Esophagus muscularis mucosa (tissue), 4 donors: ENCODE measurements around the gene TAS2R41. TPM values are rescaled to one million over a fixed set of nuclear protein-coding genes. Genes with fewer than 3 reads are reported as not detected.

Experiments used
- DNase-seq: peaks from one replicate; pipeline ENCODE4 v3.0.0-alpha.2; 2017; ENCODE audit errors: extremely low spot score
- H3K27ac ChIP-seq, 4 donors: fragments of 200-600 bp; sonication (generic); replicated peaks in 1 of 4; 1 replicate in 3 of 4; 2 replicates in 1 of 4; pipeline ENCODE4 v1.5.1; 2016 to 2019; ENCODE audit warnings: mild to moderate bottlenecking in 1 of 4
- H3K27me3 ChIP-seq, 4 donors: fragments of 200-600 bp; sonication (generic); one replicate each; pipeline versions ENCODE4 v1.5.1 to v1.6.0; 2016 to 2019
- H3K36me3 ChIP-seq, 4 donors: fragments of 200-600 bp; sonication (generic); one replicate each; pipeline ENCODE4 v1.5.1; 2016 to 2019
- H3K4me1 ChIP-seq, 4 donors: fragments of 200-600 bp; sonication (generic); one replicate each; pipeline ENCODE4 v1.5.1; 2016 to 2019
- H3K4me3 ChIP-seq, 4 donors: fragments of 200-600 bp; sonication (generic); 1 replicate in 2 of 4; 2 replicates in 2 of 4; pipeline ENCODE4 v1.5.1; 2016 to 2019; ENCODE audit warnings: mild to moderate bottlenecking in 4 of 4, moderate library complexity in 1 of 4
- H3K9me3 ChIP-seq, 4 donors: fragments of 200-600 bp; sonication (generic); 1 replicate in 3 of 4; 2 replicates in 1 of 4; pipeline ENCODE4 v1.5.1; 2016 to 2019
- EP300 ChIP-seq: sonication (generic); formaldehyde crosslinking; IDR thresholded peaks from one replicate; pipeline ENCODE4 v1.6.1; 2017; ENCODE audit warnings: antibody characterized with exemption
- POLR2A ChIP-seq: fragments of 450-650 bp; IDR thresholded peaks from one replicate; pipeline ENCODE4 v1.6.1; 2017; ENCODE audit warnings: antibody characterized with exemption, moderate library complexity, mild to moderate bottlenecking, low read depth
- POLR2AphosphoS5 ChIP-seq, 2 donors: sonication (generic); formaldehyde crosslinking; IDR thresholded peaks; one replicate each; pipeline ENCODE4 v1.6.1; 2017; ENCODE audit warnings: antibody characterized with exemption in 2 of 2
- WGBS: methylation state at CpG from one replicate; pipeline ENCODE4 v1.1.5; 2018; 5-methylcytosine and 5-hydroxymethylcytosine counted together
- intact Hi-C: fragments of 100-400 bp; cut with DNase I; formaldehyde crosslinking; loops from one replicate; pipeline ENCODE4 v1.15.1; 2023
- total RNA-seq, 4 donors: library from RNA; depleted of rRNA; stranded (reverse); fragments of >200 nt; gene quantifications; one replicate each; pipeline versions ENCODE4 v1.1.0 to v1.2.1, GENCODE V29; 2016
- TF ChIP-seq, protein P1 (sequence below), 3 experiments: fragments of 200-600 bp in 2 of 3; fragments of 450-650 bp in 1 of 3; sonication (generic) in 2 of 3; IDR thresholded peaks; one replicate each; pipeline ENCODE4 v1.5.1; 2017 to 2019; ENCODE audit warnings: antibody characterized with exemption in 3 of 3, mild to moderate bottlenecking in 2 of 3, moderate library complexity in 1 of 3

The TAS2R41 gene
- total RNA-seq, 4 donors from 2014 or later: 0.66 TPM; not detected in 3

DNA sequence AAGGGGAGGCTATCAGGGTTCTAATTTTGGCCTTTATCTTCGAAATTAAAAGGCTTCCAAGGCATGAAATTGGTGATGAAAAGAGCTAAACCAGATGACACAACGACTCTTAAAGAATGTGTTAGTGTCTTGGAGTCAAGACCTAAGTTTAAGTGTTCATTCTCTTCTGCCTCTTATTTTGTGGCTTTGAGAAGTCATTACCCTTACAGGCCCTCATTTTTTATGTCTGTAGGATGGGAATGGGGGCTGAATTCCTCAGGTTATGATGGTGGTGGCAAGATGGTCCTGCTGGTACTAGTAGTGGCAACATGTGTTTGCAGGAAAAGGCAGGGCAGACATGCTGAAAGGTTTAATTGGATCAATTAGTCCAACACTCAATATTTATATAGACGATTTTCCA, 19.0 kb upstream of the TAS2R41 start:
- H3K4me3 ChIP-seq: no peak overlapping the region
- intact Hi-C loops: no loop called here
- H3K27ac ChIP-seq: no peak overlapping the region
- H3K9me3 ChIP-seq: no peaks in the 10 kb centered on the region
- TF ChIP-seq, protein P1, sequence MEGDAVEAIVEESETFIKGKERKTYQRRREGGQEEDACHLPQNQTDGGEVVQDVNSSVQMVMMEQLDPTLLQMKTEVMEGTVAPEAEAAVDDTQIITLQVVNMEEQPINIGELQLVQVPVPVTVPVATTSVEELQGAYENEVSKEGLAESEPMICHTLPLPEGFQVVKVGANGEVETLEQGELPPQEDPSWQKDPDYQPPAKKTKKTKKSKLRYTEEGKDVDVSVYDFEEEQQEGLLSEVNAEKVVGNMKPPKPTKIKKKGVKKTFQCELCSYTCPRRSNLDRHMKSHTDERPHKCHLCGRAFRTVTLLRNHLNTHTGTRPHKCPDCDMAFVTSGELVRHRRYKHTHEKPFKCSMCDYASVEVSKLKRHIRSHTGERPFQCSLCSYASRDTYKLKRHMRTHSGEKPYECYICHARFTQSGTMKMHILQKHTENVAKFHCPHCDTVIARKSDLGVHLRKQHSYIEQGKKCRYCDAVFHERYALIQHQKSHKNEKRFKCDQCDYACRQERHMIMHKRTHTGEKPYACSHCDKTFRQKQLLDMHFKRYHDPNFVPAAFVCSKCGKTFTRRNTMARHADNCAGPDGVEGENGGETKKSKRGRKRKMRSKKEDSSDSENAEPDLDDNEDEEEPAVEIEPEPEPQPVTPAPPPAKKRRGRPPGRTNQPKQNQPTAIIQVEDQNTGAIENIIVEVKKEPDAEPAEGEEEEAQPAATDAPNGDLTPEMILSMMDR (IDR thresholded peaks at IDR 0.05): no peak
- TF ChIP-seq POLR2A (no peak), EP300 (no peak), POLR2AphosphoS5 (IDR thresholded peaks at IDR 0.05) (no peak)
- no peaks in the 10 kb centered on the region for H3K4me1 ChIP-seq
- no peaks in the 10 kb centered on the region for H3K27me3 ChIP-seq
- no peak for DNase-seq
- no peaks in the 10 kb centered on the region for H3K36me3 ChIP-seq
- 73% methylated on average over 3 of the region's 3 CpGs for WGBS

- Histone ChIP-seq H3K27ac (no peak overlapping the region), H3K9me3 (no peaks in the 10 kb centered on the region), H3K4me1 (no peaks in the 10 kb centered on the region), H3K4me3 (no peak overlapping the region), H3K36me3 (no peaks in the 10 kb centered on the region), H3K27me3 (no peaks in the 10 kb centered on the region)
- intact Hi-C loops: no loop called here
- WGBS: 81% methylated on average over 1 of the region's 1 CpG
- no peak for TF ChIP-seq EP300
- TF ChIP-seq POLR2AphosphoS5 (IDR thresholded peaks at IDR 0.05): no peak
- TF ChIP-seq POLR2A: no peak
- TF ChIP-seq, protein P1 (IDR thresholded peaks at IDR 0.05): no peak
- no peak for DNase-seq
These were observed 18.3 kb upstream of the TAS2R41 start for GRCh38 chr7:143459359-143459758.

DNA sequence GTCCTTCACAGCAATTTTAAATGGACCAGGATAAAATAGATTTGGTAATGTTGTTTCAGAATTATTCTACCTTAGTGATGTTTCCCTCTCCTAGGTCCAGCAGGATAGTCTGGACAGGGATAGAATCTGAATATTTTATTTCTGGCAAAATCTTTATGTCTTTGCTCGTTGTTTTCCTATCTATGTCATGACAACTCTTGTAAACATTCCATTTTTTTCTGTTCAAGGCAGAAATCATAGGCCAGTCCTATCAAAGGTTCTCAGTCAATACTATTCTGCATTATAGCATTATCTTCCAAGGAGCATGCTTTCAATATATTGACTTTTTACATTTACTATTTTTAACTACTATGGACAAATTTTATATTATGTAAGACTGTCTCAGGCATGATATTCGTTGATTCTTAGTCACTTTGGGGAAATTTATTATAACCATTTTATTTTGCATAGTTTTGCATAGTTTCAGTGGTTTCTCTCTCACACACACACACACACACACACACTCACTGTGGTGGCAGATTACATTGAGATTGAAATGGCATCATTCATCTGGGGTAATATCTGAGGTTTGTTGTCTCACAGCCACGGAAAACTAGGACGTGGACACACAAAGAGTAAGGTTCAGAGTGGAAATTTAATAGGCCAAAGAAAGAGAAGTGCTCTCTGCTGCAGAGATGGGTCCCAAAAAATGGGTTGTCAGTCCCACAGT, 17.2 kb upstream of the TAS2R41 start:
- intact Hi-C loops: no loop called here
- Histone ChIP-seq H3K27me3 (no peaks in the 10 kb centered on the region), H3K4me3 (no peak overlapping the region), H3K9me3 (no peaks in the 10 kb centered on the region), H3K4me1 (no peaks in the 10 kb centered on the region), H3K36me3 (no peaks in the 10 kb centered on the region), H3K27ac (no peak overlapping the region)
- no peak for DNase-seq
- TF ChIP-seq, protein P1 (IDR thresholded peaks at IDR 0.05): no peak
- TF ChIP-seq EP300 (no peak), POLR2AphosphoS5 (IDR thresholded peaks at IDR 0.05) (no peak), POLR2A (no peak)
- 82% methylated on average over 4 of the region's 4 CpGs for WGBS

DNA sequence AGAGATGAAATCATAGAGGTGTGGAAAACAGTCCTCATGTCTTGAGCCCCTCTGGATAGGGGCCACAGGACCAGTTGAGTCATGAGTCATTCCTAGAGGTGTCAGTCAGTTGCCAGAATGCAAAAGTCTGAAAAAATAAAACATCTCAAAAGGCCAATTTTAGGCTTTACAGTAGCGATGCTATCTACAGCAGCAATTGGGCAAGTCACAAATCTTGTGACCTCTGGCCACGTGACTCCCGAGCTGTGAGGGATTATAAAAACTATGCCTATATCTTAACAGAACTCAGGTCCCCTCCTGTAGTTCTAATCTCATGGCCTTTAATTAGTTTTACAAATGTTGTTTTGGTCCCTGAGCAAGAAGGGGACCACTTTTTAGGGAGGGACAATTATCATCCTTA, 15.6 kb upstream of the TAS2R41 start:
- no peak overlapping the region for H3K4me3 ChIP-seq
- intact Hi-C loops: no loop called here
- TF ChIP-seq POLR2A (no peak), POLR2AphosphoS5 (IDR thresholded peaks at IDR 0.05) (no peak), EP300 (no peak)
- TF ChIP-seq, protein P1 (IDR thresholded peaks at IDR 0.05): no peak
- no peak overlapping the region for H3K27ac ChIP-seq
- DNase-seq: no peak
- no peaks in the 10 kb centered on the region for H3K4me1 ChIP-seq
- H3K27me3 ChIP-seq: no peaks in the 10 kb centered on the region
- H3K9me3 ChIP-seq: no peaks in the 10 kb centered on the region
- 84% methylated on average over 3 of the region's 3 CpGs for WGBS
- H3K36me3 ChIP-seq: no peaks in the 10 kb centered on the region

DNA sequence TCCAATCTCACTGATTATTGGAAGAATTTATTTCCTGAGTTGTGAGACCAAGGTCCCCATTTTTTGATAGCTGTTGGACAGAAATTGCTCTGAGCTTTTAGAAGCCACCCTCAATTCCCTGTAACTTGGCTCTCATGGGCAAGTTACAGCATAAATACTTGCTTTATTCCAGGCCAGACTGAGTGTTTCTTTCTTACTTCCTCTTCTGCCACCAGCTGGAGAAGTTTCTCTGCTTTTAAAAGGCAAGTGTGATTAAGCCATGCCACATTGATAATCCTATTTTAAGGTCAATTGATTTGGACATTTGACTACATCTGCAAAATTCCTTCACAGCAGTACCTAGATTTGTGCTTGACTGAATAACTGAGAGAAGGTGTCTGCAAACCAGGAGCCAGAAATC, 14.1 kb upstream of the TAS2R41 start:
- DNase-seq: no peak
- TF ChIP-seq POLR2A (no peak), POLR2AphosphoS5 (IDR thresholded peaks at IDR 0.05) (no peak), EP300 (no peak)
- TF ChIP-seq, protein P1 (IDR thresholded peaks at IDR 0.05): no peak
- no peaks in the 10 kb centered on the region for H3K27me3 ChIP-seq
- H3K9me3 ChIP-seq: no peaks in the 10 kb centered on the region
- H3K27ac ChIP-seq: no peak overlapping the region
- intact Hi-C loops: no loop called here
- H3K36me3 ChIP-seq: no peaks in the 10 kb centered on the region
- H3K4me1 ChIP-seq: no peaks in the 10 kb centered on the region
- no peak overlapping the region for H3K4me3 ChIP-seq
